ENCODE data around the gene ATP10B.
A peak's percentile ranks its signal among the peaks of the same experiment; 100 is the strongest.

ATP10B gene

GRCh38 chr5:160692271-160692670, 159.7 kb downstream of the ATP10B start:
- no peak for DNase-seq (ENCODE audit: low spot score)

- no peak for DNase-seq (ENCODE audit: low spot score)
Measured at GRCh38 chr5:160685695-160686094, 166.3 kb downstream of the ATP10B start.

- no peak for DNase-seq (ENCODE audit: low spot score)
Measured at GRCh38 chr5:160685219-160685618, 166.8 kb downstream of the ATP10B start.

GRCh38 chr5:160679567-160680309, 172.3 kb downstream of the ATP10B start:
- DNase-seq (ENCODE audit: low spot score) = no peak

GRCh38 chr5:160675988-160676387, 176.0 kb downstream of the ATP10B start:
- DNase-seq (ENCODE audit: low spot score) = no peak

GRCh38 chr5:160674901-160675300, 177.1 kb downstream of the ATP10B start:
- DNase-seq (ENCODE audit: low spot score) = no peak

GRCh38 chr5:160672521-160672920, 179.5 kb downstream of the ATP10B start:
- no peak for DNase-seq (ENCODE audit: low spot score)

GRCh38 chr5:160668356-160668755, 183.7 kb downstream of the ATP10B start:
- DNase-seq (ENCODE audit: low spot score) = no peak

GRCh38 chr5:160667160-160667559, 184.9 kb downstream of the ATP10B start:
- DNase-seq (ENCODE audit: low spot score) = no peak

- DNase-seq (ENCODE audit: low spot score) = no peak
Measured at GRCh38 chr5:160665460-160665859, 186.6 kb downstream of the ATP10B start.

- DNase-seq (ENCODE audit: low spot score) = no peak
Measured at GRCh38 chr5:160660132-160660531, 191.9 kb downstream of the ATP10B start.

GRCh38 chr5:160657622-160658458, 194.2 kb downstream of the ATP10B start:
- no peak for DNase-seq (ENCODE audit: low spot score)

- peak; percentile 25 for DNase-seq (ENCODE audit: low spot score)
Measured at GRCh38 chr5:160657068-160657507, 194.9 kb downstream of the ATP10B start.

- DNase-seq (ENCODE audit: low spot score) = no peak
Measured at GRCh38 chr5:160655717-160656116, 196.3 kb downstream of the ATP10B start.

- no peak for DNase-seq (ENCODE audit: low spot score)
Measured at GRCh38 chr5:160651692-160652645, 200.0 kb downstream of the ATP10B start.

GRCh38 chr5:160649304-160649703, 202.7 kb downstream of the ATP10B start:
- DNase-seq (ENCODE audit: low spot score) = no peak

- no peak for DNase-seq (ENCODE audit: low spot score)
Measured at GRCh38 chr5:160646033-160646432, 206.0 kb downstream of the ATP10B start.

- DNase-seq (ENCODE audit: low spot score) = no peak
Measured at GRCh38 chr5:160643616-160644240, 208.3 kb downstream of the ATP10B start.

- no peak for DNase-seq (ENCODE audit: low spot score)
Measured at GRCh38 chr5:160641405-160641804, 210.6 kb downstream of the ATP10B start.

- DNase-seq (ENCODE audit: low spot score) = no peak
Measured at GRCh38 chr5:160640406-160640805, 211.6 kb downstream of the ATP10B start.

GRCh38 chr5:160638161-160638742, 213.8 kb downstream of the ATP10B start:
- DNase-seq (ENCODE audit: low spot score) = no peak

All from activated CD4-positive, alpha-beta T cell treated with anti-CD3 and anti-CD28 coated beads, Interleukin-2, Interleukin-4, amounts not matched to agents 100 ng/mL and 50 ng/mL, durations not matched to agents 16 hours and 8 hours (primary cell).